Thyroid gland (tissue), 4 donors: ENCODE results near the gene TPMT.

ENCODE experiments used
- POLR2A ChIP-seq, 2 donors: fragments of 450-650 bp; IDR thresholded peaks; one replicate each; pipeline ENCODE4 v1.6.1; 2017; ENCODE audit warnings: antibody characterized with exemption in 2 of 2, mild to moderate bottlenecking in 2 of 2, moderate library complexity in 1 of 2
- TF ChIP-seq, protein P1 (sequence below), 6 experiments: fragments of 200-600 bp in 3 of 6; fragments of 450-650 bp in 3 of 6; sonication (generic) in 3 of 6; IDR thresholded peaks; one replicate each; pipeline ENCODE4 v1.5.1; 2016 to 2019; ENCODE audit warnings: antibody characterized with exemption in 6 of 6, mild to moderate bottlenecking in 2 of 6, inconsistent platforms in 1 of 6, moderate library complexity in 1 of 6

DNA sequence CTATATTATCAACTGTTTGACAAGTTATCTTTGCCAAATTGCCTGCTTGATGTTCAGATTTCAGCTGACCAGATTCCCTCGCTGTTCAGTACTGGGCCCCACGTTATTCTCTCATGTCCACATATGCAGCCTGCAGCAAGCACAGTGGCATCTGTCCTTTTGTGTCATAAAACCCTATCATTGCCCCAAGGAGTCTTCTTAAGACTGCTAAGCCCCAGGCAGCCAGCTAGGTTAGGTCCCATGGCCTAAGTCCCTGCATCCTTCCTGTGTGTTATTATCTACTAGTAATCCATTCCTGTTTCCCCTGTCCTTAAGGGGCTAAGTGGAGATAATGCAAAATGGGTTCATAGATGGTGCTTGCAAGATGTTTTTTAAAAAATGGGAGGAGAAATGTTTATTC is 7.5 kb upstream of the TPMT start:
- TF ChIP-seq, protein P1, sequence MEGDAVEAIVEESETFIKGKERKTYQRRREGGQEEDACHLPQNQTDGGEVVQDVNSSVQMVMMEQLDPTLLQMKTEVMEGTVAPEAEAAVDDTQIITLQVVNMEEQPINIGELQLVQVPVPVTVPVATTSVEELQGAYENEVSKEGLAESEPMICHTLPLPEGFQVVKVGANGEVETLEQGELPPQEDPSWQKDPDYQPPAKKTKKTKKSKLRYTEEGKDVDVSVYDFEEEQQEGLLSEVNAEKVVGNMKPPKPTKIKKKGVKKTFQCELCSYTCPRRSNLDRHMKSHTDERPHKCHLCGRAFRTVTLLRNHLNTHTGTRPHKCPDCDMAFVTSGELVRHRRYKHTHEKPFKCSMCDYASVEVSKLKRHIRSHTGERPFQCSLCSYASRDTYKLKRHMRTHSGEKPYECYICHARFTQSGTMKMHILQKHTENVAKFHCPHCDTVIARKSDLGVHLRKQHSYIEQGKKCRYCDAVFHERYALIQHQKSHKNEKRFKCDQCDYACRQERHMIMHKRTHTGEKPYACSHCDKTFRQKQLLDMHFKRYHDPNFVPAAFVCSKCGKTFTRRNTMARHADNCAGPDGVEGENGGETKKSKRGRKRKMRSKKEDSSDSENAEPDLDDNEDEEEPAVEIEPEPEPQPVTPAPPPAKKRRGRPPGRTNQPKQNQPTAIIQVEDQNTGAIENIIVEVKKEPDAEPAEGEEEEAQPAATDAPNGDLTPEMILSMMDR (IDR thresholded peaks at IDR 0.05), result no peak
- TF ChIP-seq POLR2A (IDR thresholded peaks at IDR 0.05), result no peak
